ENCODE measurements around the gene ZBTB34.

Gene ZBTB34

GRCh38 chr9:126932871-126933321 lies 72.5 kb downstream of the ZBTB34 start:
- no peak for DNase-seq

- DNase-seq, result no peak
Observed at GRCh38 chr9:126933334-126933980, 73.0 kb downstream of the ZBTB34 start.

DNA sequence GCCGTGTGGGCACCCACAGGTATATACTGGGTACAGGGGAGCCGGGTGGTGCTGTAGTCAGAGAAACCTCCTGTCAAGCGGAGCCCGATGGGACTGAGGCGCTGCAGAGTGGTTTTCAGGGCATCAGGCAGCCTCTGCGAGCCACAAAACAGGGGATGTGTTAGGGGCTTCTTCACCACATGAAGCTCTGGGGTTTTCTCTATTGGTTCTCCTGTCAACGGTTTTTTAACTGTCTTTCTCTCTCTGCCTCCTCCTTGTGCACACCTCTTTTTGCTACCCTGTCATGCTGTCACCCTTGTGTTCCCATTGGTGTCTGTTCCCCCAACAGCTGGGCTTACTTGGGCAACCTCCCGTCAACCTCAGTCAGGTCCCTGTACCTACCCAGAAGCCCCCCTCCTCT lies 74.0 kb downstream of the ZBTB34 start:
- DNase-seq, result no peak
